ENCODE results near the gene TBATA.

- no peak for TF ChIP-seq RBBP5 (IDR thresholded peaks at IDR 0.05; ENCODE audit: borderline replicate concordance, low read depth, low read length)
- TF ChIP-seq BACH1 (IDR thresholded peaks at IDR 0.05; ENCODE audit: low read length) = no peak
- TF ChIP-seq POLR2AphosphoS5 (IDR thresholded peaks at IDR 0.05; ENCODE audit: low read depth, low read length) = no peak
- no peak for TF ChIP-seq TAF1 (IDR thresholded peaks at IDR 0.05; ENCODE audit: low read depth, low read length)
- TF ChIP-seq CTCF (IDR thresholded peaks at IDR 0.05; ENCODE audit: control extremely low read depth in 1 of 3, insufficient read depth in 1 of 3, low read depth in 1 of 3, low read length in 3 of 3) = no peak
- TF ChIP-seq EZH2 (IDR thresholded peaks at IDR 0.05; ENCODE audit: low read depth, low read length, severe bottlenecking) = no peak
- TF ChIP-seq POLR2A (IDR thresholded peaks at IDR 0.05; ENCODE audit: control extremely low read depth in 1 of 2, low read depth in 2 of 2, low read length in 2 of 2) = no peak
- TF ChIP-seq SRF (IDR thresholded peaks at IDR 0.05; ENCODE audit: low read depth, low read length) = no peak
- no peak for TF ChIP-seq ZNF274 (IDR thresholded peaks at IDR 0.05; ENCODE audit: borderline replicate concordance, extremely low read depth, low read length)
- TF ChIP-seq CBX5 (IDR thresholded peaks at IDR 0.05; ENCODE audit: low read depth, low read length) = no peak
- TF ChIP-seq HDAC6 (IDR thresholded peaks at IDR 0.05; ENCODE audit: low read depth, low read length) = no peak
These were observed 24.5 kb upstream of the TBATA start for GRCh38 chr10:70809726-70810125.

All from H1 (cell line).